HG03521 (cell line): ENCODE data around the gene HARS1.
"Not testable (repeated sequence)": the region's sequence is repeated elsewhere in the genome, so short reads cannot be mapped to it uniquely, and the experiment has no call there.

Source experiments
- ATAC-seq: cut with Tn5 transposase; IDR thresholded peaks from one replicate; pipeline ENCODE4 v1.9.1; 2021; ENCODE audit warnings: mild to moderate bottlenecking, moderate library complexity; ENCODE audit not compliant: unreplicated experiment

Gene HARS1

DNA sequence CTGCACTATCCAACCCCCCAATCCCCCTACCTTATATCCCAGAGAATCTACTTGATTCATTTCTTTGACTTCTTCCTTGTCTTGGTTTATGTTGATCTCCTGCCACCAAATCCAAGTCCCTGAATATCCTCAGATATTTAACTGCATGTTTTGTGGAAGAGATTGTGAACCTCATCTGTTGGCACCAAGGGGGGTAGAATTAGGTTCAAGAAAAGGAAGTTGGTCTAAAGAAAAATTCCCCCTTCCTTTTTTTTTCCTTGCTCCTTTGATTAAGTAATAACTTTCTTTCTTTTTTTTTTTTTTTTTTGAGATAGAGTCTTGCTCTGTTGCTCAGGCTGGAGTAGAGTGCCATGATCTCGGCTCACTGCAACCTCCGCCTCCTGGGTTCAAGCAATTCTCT, 57.7 kb downstream of the HARS1 start:
- ATAC-seq, result no peak

DNA sequence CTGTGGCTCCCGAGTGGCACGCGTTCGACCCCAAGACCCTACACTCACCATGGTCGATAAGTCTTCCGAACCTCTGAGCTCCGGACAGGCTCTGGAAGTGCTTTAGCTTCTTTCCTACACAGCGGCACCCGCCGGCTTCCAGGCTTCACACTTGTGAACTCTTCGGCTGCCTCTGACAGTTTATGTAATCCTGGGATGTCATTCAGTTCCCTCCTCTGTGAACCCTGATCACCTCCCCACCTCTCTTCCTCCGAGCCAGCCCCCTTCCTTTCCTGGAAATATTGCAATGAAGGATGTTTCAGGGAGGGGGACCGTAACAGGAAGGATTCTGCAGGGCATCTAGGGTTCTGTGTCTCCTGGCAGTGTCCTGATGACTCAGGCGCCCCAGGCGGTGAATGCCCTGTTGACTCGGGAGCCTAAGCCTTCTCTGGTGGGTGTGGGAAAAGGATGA, 58.1 kb downstream of the HARS1 start, which contains the start of gene CD14:
CD14 (minus strand) TSS at position 155 of the 451 bp plus-strand sequence; CDS start at position 51, 104 bp downstream.
- no peak for ATAC-seq

DNA sequence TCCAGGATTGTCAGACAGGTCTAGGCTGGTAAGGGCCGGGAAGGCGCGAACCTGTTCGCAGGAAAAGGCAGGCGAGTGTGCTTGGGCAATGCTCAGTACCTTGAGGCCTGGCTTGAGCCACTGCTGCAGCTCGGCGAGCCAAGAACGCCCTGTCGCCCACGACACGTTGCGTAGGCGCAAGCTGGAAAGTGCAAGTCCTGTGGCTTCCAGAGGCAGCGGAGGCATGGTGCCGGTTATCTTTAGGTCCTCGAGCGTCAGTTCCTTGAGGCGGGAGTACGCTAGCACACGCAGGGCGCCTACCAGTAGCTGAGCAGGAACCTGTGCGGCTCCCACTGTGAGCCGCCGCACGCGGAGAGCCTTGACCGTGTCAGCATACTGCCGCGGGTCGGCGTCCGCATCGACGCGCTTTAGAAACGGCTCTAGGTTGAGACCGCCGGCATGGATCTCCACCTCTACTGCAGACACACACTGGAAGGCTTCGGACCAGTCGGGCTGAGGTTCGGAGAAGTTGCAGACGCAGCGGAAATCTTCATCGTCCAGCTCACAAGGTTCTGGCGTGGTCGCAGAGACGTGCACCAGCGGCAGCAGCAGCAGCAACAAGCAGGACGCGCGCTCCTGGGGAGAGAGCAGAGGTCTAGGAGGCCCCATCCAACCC, 58.7 kb downstream of the HARS1 start:
- peak; percentile 50 for ATAC-seq

DNA sequence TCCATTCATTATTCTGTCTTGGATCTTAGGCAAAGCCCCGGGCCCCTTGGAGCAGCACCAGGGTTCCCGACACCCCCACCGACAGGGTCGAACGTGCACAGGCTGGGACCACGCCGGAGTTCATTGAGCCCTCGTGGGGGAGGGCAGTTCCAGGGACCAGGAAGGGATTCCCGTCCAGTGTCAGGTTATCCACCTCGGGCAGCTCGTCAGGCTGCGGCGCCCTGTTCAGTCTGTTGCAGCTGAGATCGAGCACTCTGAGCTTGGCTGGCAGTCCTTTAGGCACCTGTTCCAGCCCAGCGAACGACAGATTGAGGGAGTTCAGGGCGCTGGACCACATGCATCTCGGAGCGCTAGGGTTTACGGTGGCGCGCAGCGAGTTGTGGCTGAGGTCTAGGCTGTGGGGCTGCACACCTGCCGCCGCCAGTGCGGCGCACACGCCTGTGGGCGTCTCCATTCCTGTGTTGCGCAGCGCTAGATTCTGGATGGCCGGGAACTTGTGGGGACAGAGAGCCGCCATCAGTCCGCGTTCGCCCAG, 59.3 kb downstream of the HARS1 start:
- peak; percentile 23 for ATAC-seq

DNA sequence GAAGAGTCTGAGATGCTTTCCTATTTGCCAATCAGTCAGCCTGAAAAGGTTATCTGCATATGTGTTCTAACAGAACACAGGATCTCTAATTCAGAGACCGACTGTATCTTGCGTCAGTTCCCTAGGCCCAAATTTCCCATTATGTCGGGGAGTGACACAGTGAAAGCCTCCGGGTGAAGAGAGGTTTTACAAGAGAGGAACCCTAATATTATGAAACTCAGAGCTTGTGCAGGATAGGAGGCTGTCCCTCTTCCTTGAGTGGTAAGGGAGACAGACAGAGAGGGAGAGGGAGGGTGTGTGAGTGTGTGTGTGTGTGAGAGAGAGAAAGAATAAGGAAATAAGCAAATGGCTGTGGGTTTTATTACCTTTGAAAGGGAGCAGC, 60.1 kb downstream of the HARS1 start:
- ATAC-seq, result no peak

DNA sequence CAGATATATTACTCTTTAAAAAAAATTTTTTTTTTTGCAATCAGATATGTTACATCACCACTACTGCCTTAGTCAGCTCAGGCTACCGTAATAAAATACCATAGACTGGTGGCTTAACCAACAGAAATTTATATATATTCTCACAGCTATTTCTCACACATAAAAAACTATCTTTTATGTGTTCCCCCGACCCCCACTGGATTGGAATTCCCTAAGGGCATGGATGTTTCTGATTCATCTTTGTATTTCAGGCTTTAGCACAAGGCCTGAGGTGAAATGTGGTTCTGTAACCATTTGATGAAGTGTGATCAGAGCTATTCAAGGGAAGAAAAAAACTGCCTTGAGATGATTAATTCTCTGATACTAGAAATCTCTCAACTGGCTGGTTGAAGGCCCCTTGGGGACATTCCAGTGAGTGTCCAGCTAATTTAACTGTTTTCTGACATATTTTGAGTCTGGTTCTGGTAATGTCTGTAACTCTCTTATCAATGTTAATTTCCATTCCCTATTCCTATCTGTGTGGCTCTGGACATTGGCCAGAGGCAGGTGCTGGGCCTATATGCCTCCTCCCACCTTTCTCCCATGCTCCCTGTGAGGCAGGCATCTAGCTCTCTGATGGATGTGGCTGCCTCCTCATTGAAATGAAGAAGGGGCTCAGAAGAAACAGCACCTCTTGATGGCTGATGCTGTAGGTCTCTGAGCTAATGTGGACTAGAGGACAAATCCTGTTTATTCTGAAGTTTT, 60.7 kb downstream of the HARS1 start:
- no peak for ATAC-seq

DNA sequence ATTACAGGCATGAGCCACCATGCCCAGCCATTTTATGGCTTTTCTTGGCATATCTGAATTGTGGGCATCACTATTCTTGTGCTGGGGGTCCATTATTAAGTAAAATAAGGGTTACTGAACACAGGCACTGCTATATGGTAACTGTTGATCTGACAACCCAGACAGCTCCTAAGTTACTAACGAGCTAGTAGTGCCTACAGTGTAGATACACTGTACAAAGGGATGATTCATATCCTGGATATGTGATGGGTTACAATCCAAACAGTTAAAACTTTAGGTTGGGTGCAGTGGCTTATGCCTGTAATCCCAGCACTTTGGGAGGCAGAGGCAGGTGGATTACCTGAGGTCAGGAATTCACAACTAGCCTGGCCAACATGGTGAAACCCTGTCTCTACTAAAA, 62.5 kb downstream of the HARS1 start:
- ATAC-seq, result no peak

DNA sequence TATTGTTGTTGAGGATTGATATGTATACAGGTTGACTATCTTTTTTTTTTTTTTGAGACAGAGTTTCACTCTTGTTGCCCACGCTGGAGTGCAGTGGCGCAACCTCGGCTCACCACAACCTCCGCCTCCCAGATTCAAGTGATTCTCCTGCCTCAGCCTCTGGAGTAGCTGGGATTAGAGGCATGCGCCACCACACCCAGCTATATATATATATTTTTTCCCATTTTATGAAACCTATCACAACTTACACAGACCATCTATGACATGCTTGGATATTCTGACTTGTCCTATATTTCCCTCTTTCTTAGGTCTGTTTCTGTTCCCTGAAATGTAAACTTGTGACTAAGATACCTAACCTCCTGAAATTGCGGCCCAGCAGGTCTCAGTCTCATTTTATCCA, 63.2 kb downstream of the HARS1 start:
- ATAC-seq, result no peak

DNA sequence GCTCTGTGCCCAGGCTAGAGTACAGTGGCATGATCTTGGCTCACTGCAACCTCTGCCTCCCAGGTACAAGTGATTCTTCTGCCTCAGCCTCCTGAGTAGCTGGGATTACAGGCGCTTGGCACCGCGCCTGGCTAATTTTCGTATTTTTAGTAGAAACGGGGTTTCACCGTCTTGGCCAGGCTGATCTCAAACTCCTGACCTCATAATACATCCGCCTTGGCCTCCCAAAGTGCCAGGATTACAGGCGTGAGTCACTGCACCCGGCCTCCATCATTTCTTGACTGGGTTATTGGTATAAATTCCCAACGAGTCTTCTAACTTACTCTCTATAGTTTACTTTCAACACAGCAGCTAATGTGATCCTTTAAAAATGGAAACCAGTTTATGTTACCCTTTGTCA, 66.3 kb downstream of the HARS1 start:
- ATAC-seq, result not testable (repeated sequence)
